Measurements from ENCODE around the gene THSD7A.

Gene THSD7A

DNA sequence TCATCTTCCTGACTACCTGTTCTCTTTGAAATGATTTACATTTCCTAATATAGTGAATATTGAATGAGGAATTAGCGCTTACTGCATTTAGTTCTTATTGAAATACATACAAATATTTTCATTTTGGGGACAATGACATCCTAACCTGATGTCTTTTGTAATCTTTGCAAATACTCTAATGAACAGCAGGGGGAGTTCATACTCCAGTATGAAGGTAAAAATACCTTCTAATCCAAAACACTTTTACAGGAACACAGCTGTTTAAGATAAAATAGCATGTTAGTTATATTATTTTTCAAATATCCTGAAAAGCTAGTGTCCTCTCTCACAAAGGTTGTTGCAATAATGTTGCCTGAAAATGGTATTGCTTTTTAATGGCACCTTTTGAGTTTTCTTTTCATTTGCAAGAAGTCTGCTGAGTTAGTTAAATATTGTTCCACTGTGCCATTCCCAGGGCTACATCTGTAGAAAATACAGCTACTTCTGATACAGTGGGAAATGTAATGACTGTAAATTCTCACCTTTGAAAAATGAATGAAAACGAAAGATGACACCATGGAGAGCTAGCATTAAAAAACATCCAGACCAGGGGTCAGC is 458.4 kb downstream of the THSD7A start:
- DNase-seq, result no peak

- DNase-seq, result no peak
Observed at GRCh38 chr7:11369696-11370095, 462.3 kb downstream of the THSD7A start.

- no peak for DNase-seq
Observed at GRCh38 chr7:11366118-11366517, 465.9 kb downstream of the THSD7A start.

- no peak for DNase-seq
Observed at GRCh38 chr7:11358637-11359036, 473.4 kb downstream of the THSD7A start.

DNA sequence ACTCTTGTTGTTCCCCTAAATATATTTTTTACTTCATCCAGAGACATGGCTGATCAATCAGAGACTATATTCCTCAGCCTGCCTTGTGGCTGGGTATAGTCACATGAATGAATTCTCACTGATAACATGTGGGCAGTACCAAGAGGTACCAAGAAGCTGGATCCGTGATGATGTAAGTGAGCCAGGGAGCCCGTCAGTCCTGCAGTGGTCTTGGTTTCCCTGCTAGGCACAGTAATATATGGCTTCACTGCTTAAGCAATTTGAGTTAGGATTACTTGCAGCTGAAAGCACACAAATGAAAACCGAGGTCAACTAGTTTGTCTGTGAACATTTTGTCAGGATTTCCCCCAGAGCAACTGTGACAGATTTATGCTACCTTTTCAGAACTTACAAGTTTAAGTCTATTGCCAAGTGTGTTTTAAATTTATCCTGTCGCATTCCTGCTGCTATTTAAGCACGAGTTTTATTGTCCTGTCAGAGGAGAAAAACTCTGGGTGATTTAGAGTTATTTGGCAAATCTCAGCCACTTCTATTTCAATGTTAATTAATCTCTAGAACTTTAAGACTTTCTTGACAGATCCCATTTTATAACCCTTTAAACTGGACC is 476.5 kb downstream of the THSD7A start:
- DNase-seq, result no peak

DNA sequence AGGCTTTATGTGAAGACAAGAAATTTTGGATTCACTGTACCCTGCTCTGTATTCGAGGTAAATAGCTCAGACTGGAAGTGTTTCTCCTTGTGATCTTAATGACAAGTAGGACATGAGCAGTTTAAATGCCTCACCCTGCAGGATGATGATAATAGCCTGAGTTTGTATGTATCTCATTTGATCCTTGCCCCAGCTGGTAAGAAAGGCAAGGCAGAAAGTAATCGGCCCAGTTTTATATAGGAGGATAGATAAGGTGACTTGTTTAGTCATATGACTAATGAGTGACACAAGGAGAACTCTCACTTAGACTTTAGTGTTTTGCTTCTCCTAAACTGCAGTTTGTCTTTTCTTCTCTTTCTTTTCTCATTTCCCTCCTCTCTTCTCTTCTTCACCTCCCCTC is 485.7 kb downstream of the THSD7A start:
- no peak for DNase-seq

DNA sequence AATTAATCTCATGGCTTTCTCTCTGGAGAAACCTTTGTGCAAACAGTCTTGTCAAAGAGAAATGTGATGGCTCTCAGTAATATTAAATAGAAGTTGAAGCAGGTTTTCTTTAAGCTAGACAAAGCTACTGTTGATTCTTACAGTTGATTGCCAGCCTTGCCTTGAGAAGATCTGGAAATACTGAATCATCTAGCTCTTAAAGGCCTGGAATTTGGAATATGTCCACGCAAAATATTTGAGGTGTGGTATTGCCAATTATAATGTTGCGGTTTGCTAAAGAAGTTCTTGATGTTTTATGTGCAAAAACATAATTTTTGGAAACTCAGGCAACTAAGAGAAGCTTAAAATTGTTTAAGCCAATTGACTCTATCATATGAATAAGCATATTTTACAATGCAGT is 486.4 kb downstream of the THSD7A start:
- no peak for DNase-seq

DNA sequence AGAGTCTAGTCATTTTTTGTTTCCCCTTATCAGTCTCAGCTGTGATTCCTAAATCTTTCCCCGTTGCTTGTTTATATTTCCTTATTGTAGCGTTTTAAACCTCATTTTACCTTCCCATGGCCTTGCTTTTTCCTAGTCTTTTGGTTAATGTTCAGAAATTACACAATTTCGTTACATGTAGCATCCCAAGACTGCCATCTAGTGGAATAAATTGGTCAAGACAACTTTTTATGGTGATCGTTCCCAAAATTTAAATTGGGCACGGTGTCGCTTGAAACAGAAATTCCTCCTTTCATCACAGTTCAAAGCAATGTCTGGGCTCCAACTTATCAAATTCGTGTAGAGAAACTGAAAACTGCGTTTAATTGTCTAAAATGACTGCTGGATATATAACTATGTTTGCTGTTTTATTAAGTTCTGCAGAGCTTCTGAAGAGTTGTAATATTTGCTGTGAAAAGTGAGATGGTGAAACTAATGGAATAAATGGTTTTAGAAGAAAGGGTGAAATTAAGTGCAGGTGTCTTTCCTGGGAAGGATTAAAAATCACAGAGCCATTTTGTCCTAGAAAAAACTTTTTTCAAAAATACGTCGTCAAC is 488.1 kb downstream of the THSD7A start:
- no peak for DNase-seq

- no peak for DNase-seq
Observed at GRCh38 chr7:11343136-11343535, 488.9 kb downstream of the THSD7A start.

GRCh38 chr7:11341285-11341944 is 490.6 kb downstream of the THSD7A start:
- no peak for DNase-seq

DNA sequence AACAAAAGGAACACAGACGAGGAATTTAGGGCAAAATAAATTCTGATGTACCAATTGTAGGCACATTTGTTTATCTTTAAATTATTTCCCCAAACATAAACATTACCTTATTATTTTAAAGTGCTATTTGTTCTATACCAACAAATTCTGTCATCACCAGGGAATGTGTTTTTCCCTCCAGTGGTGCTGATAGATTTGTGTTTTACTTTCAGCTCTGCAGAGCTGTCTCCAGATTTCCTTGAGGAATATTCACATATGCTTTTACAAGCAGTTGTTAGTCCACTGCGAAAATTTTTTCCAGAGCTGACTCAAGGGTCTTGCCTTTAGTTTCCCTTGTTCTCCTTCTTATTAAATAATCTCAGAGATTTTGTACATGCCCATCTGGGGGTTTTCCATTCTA is 495.6 kb downstream of the THSD7A start:
- DNase-seq, result no peak

- DNase-seq, result no peak
Observed at GRCh38 chr7:11335947-11336346, 496.1 kb downstream of the THSD7A start.

GRCh38 chr7:11332865-11333228 is 499.2 kb downstream of the THSD7A start:
- no peak for DNase-seq

- DNase-seq, result no peak
Observed at GRCh38 chr7:11332186-11332864, 499.7 kb downstream of the THSD7A start.

GRCh38 chr7:11331128-11332102 is 500.6 kb downstream of the THSD7A start:
- DNase-seq, result no peak

GRCh38 chr7:11330717-11331116 is 501.3 kb downstream of the THSD7A start:
- no peak for DNase-seq

GRCh38 chr7:11330208-11330607 is 501.8 kb downstream of the THSD7A start:
- DNase-seq, result no peak

GRCh38 chr7:11329626-11330025 is 502.4 kb downstream of the THSD7A start:
- no peak for DNase-seq

GRCh38 chr7:11328309-11328708 is 503.7 kb downstream of the THSD7A start:
- no peak for DNase-seq

DNA sequence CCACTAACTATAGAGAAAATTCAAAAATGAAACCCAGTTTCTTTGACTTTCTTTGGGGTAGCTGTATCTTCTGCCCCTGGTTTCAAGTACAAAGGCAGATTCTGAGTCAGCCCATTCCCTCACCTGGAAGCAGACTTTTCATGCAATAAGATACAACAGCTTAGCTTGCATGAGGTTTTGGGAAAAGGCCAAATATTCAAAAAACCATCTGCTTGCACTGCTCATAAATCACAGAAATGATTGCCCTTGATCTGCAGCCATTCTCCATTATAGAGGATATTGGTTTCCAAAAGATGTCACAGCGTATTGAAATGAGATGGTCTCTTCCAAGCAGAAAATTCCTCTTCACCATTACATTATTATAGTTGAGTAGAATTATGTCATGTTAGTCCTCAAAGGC is 504.4 kb downstream of the THSD7A start:
- DNase-seq, result no peak

Data from activated CD8-positive, alpha-beta memory T cell treated with anti-CD3 and anti-CD28 coated beads, Interleukin-2, amount 50 U/mL, for 48 hours (primary cell).